MM.1S (cell line): Measurements from ENCODE around the gene RALGAPA2.

Experiments
- CTCF ChIP-seq: fragments of 300-600 bp; sonication (generic); IDR thresholded peaks from 2 replicates; pipeline ENCODE4 v1.5.1; 2016; ENCODE audit warnings: antibody characterized with exemption, low read length, mixed read lengths
- EZH2 ChIP-seq: fragments of 300-600 bp; sonication (generic); optimal IDR thresholded peaks from 2 replicates; pipeline ENCODE3; 2017; ENCODE audit warnings: low read depth, mild to moderate bottlenecking, antibody characterized with exemption, low read length, mixed read lengths
- EZH2phosphoT487 ChIP-seq: fragments of 300-600 bp; sonication (generic); IDR thresholded peaks from 2 replicates; pipeline ENCODE4 v1.6.1; 2018; ENCODE audit warnings: antibody characterized with exemption, low read length

GRCh38 chr20:20606050-20606449, 106.4 kb downstream of the RALGAPA2 start:
- TF ChIP-seq EZH2 (no peak), CTCF (no peak), EZH2phosphoT487 (no peak)
